ENCODE results near the gene DHX58.

Gene DHX58

DNA sequence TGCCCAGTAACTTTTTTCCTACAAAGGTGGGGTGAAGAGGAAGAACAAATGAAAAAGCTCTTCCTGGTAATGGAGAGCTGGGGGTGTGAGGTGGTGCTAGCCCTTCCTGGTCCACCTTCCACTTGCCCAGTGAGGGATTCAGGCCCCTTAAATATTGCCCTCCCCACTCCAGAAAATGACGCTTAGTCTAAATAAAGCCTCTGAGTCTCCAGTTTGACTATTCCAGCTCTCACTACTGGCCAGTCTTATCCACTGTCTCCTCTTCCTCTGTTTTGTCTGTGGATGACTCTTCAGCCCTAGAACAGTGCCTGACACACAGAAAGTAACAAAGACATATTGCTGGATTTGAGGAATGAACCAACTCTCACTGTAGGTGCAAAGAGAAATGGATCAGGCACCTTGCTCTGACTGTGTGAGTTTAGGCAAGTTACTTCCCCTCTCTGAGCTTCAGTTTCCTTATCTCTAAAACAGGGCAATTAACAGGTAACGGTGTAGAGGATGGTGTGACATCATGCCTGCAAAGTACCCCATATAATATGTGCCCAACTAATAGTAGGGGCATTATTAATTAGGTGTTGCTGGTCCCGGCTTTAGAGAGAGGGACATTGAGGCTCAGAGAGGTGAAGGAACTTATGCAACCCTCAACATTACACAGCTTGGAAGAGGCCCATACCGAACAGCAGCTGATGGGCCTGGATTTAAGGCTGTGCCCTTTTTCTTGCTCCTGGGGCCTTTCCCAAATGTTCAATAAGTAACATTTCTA, 35.5 kb downstream of the DHX58 start:
- Histone ChIP-seq H3K9me3 (ENCODE audit: control insufficient read depth, insufficient read depth, low read depth, low read length) (no peaks in the 10 kb centered on the region), H3K27me3 (ENCODE audit: control insufficient read depth, insufficient read depth, low read length) (peaks cover 16% of the 10 kb centered on the region; the same call in 1 of the 2 replicates), H3K27ac (ENCODE audit: low read depth, low read length) (no peak overlapping the region), H3K9ac (ENCODE audit: low read length) (no peak overlapping the region), H3K4me1 (ENCODE audit: control insufficient read depth, insufficient read depth, low read length) (peaks cover 6% of the 10 kb centered on the region; the same call in 1 of the 2 replicates), H3K36me3 (ENCODE audit: control insufficient read depth, insufficient read depth, low read length) (no peaks in the 10 kb centered on the region), H3K4me3 (ENCODE audit: low read depth, low read length) (no peak overlapping the region)

DNA sequence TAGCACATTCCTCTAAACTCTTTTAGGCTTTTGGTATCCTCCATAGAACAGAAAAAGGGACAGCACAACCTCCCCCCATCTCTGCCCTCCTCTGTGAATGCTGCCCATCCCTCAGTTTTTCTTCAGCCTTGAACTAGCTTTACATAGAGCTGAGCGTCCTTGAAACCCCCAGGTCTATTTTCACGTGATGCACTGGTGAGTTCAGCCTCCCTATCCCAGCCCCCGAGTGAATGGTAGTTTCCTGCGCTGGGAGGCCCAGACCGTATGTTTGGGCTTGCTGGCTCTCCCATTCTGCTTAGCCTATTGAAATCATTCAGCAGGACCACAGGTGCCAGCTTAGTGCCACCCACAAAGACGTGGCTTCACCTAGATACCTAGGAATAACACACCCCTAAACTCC, 36.7 kb downstream of the DHX58 start:
- peaks cover 13% of the 10 kb centered on the region for H3K4me1 ChIP-seq (ENCODE audit: control insufficient read depth, insufficient read depth, low read length)
- peaks cover 23% of the 10 kb centered on the region; the same call in 1 of the 2 replicates for H3K27me3 ChIP-seq (ENCODE audit: control insufficient read depth, insufficient read depth, low read length)
- no peaks in the 10 kb centered on the region for H3K9me3 ChIP-seq (ENCODE audit: control insufficient read depth, insufficient read depth, low read depth, low read length)
- H3K9ac ChIP-seq (ENCODE audit: low read length) = no peak overlapping the region
- H3K36me3 ChIP-seq (ENCODE audit: control insufficient read depth, insufficient read depth, low read length) = no peaks in the 10 kb centered on the region
- H3K27ac ChIP-seq (ENCODE audit: low read depth, low read length) = no peak overlapping the region
- H3K4me3 ChIP-seq (ENCODE audit: low read depth, low read length) = no peak overlapping the region

DNA sequence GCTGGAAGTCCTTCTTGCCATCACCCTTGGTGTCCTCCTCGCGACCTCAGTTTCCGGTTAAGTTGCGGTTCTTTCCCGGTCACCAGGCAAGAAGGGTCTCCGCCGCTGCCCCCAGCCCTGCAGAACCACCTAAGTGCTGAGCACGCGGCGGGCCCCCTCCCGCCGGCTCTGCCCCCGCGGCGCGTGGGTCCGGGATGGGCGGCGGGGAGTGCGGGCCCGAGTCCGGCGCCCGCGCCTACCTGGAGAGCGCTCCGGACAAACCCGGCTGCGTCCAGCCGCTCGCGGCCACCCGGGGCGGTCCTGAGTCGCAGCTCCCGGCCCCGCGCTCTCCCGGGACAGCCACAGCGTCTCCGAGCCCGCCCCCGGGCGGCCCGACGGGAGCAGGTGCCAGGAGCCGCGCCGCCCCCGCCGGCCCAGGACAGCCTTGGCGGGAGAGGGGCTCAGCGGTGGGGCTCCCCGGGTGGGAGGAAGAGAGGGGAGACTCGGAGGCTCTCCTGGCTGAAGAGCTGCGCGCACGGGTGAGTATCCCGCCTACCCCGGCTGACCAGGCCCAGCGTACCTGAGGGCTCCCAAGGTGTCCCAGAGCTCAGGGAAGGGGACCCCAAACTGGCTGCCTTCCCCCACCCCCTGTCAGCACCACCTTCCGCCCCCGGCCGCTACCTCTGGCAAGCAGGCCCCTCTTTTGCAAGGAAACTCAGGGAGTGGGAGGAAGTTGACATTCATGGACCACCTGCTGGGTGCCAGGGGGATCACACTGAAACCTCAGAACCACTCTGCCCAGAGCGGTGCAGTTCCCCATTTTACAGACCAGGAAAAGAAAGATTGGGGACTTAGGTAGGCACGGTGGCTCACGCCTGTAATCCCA, 40.0 kb downstream of the DHX58 start:
- H3K4me1 ChIP-seq (ENCODE audit: control insufficient read depth, insufficient read depth, low read length) = peaks cover 10% of the 10 kb centered on the region
- H3K4me3 ChIP-seq (ENCODE audit: low read depth, low read length) = peak overlapping the region; percentile 61
- peaks cover 23% of the 10 kb centered on the region; the same call in 1 of the 2 replicates for H3K27me3 ChIP-seq (ENCODE audit: control insufficient read depth, insufficient read depth, low read length)
- no peak overlapping the region for H3K9ac ChIP-seq (ENCODE audit: low read length)
- H3K9me3 ChIP-seq (ENCODE audit: control insufficient read depth, insufficient read depth, low read depth, low read length) = no peaks in the 10 kb centered on the region
- no peaks in the 10 kb centered on the region for H3K36me3 ChIP-seq (ENCODE audit: control insufficient read depth, insufficient read depth, low read length)
- no peak overlapping the region for H3K27ac ChIP-seq (ENCODE audit: low read depth, low read length)

DNA sequence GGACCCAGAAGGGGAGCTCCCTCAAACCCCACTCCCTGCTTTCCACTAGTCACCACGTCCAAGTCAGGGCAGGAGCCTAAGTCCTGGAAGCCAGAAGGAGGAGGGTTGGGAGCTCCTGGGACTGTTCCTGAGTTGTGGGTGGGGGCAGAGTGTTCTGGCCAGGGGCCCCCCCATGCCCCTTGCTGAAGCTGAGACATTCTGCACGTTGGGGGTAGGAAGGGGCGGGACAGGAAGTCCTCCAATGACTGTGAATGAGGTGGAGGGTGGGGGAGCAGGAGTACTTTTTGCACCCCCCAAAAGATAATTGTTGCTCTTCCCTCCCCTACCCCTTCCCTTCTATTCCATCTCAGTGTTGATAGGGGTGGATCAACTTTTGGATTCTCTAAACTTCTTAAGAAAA, 40.7 kb downstream of the DHX58 start:
- Histone ChIP-seq H3K9ac (ENCODE audit: low read length) (no peak overlapping the region), H3K27ac (ENCODE audit: low read depth, low read length) (no peak overlapping the region), H3K4me3 (ENCODE audit: low read depth, low read length) (peak overlapping the region; percentile 61), H3K36me3 (ENCODE audit: control insufficient read depth, insufficient read depth, low read length) (no peaks in the 10 kb centered on the region), H3K4me1 (ENCODE audit: control insufficient read depth, insufficient read depth, low read length) (peaks cover 12% of the 10 kb centered on the region), H3K9me3 (ENCODE audit: control insufficient read depth, insufficient read depth, low read depth, low read length) (no peaks in the 10 kb centered on the region), H3K27me3 (ENCODE audit: control insufficient read depth, insufficient read depth, low read length) (peaks cover 23% of the 10 kb centered on the region; the same call in 1 of the 2 replicates)

DNA sequence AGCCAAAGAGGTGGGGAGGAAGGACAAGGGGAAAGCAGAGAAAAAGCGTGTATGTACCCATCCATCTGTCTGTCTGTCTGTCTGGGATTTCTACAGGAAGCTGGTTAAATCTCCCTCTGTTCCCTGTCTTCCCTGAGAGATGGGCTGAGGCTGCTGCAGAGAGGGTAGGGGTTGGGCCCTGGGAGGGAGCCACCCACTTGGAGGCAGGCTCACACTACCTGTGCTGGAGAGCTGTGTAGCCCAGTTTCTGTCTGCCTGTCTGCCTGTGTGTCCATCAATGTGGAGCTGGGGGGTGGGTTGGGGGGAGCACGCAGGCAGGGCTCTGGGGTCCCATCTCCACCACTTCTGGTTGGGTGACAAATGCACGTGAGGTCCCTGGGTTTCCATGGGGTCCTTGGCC, 43.5 kb downstream of the DHX58 start:
- H3K4me3 ChIP-seq (ENCODE audit: low read depth, low read length) = no peak overlapping the region
- no peak overlapping the region for H3K9ac ChIP-seq (ENCODE audit: low read length)
- peaks cover 23% of the 10 kb centered on the region; the same call in 1 of the 2 replicates for H3K27me3 ChIP-seq (ENCODE audit: control insufficient read depth, insufficient read depth, low read length)
- H3K27ac ChIP-seq (ENCODE audit: low read depth, low read length) = no peak overlapping the region
- peaks cover 15% of the 10 kb centered on the region for H3K4me1 ChIP-seq (ENCODE audit: control insufficient read depth, insufficient read depth, low read length)
- H3K36me3 ChIP-seq (ENCODE audit: control insufficient read depth, insufficient read depth, low read length) = no peaks in the 10 kb centered on the region
- H3K9me3 ChIP-seq (ENCODE audit: control insufficient read depth, insufficient read depth, low read depth, low read length) = no peaks in the 10 kb centered on the region

DNA sequence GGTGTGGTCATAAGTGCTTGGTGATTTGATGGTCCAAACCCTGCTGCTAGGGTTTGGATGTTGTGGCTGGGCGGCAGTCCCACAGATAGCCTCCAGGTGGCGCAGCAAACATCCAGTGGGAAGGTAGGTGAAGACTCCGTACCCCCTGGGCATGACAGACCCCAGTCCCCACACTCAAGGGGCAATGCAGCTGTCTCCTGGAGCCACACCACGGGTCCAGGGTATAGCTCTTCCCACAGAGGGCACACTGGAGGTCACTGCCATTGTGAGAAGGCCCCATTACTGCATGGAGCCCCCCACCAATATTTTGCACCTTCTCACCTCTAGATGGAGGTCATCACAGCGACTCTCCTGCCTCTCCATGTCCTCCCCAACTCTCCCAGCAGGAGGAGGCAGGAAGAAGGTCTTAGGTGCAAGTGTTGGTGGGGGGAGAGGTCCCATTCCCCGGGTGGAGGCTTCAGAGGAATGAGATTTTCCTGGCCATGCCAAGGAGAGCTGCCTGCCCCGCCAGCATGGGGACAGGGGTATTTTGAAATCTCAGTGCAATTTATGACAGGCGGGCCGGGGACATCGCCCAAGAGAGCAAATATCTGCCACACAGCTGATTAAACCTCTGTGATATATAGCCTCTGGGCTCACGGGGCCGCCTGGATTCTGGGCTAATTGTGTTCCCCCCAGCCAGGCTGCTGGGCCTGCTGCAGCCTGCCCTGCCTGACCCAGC, 45.0 kb downstream of the DHX58 start:
- H3K9ac ChIP-seq (ENCODE audit: low read length) = no peak overlapping the region
- H3K27me3 ChIP-seq (ENCODE audit: control insufficient read depth, insufficient read depth, low read length) = peaks cover 12% of the 10 kb centered on the region; the same call in 1 of the 2 replicates
- no peak overlapping the region for H3K4me3 ChIP-seq (ENCODE audit: low read depth, low read length)
- H3K9me3 ChIP-seq (ENCODE audit: control insufficient read depth, insufficient read depth, low read depth, low read length) = no peaks in the 10 kb centered on the region
- no peaks in the 10 kb centered on the region for H3K36me3 ChIP-seq (ENCODE audit: control insufficient read depth, insufficient read depth, low read length)
- H3K27ac ChIP-seq (ENCODE audit: low read depth, low read length) = no peak overlapping the region
- H3K4me1 ChIP-seq (ENCODE audit: control insufficient read depth, insufficient read depth, low read length) = peaks cover 24% of the 10 kb centered on the region

DNA sequence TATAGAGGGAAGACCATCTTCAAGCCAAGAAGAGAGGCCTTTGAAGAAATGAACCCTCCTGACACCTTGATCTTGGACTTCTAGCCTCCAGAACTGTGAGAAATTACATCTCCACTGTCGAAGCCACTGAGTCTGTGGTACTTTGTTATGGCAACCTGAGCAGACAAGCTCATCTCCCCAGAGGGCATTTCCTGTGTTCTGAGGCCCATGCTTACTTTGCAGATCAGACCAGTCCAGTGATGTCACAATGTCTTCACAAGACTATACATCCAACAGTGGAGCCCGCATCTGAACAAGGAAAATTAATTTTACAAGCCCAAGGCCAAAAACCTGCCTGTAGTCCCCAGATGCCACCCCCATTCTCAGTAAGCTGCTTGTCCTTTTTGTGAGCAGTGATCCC, 47.3 kb downstream of the DHX58 start:
- Histone ChIP-seq H3K4me3 (ENCODE audit: low read depth, low read length) (no peak overlapping the region), H3K4me1 (ENCODE audit: control insufficient read depth, insufficient read depth, low read length) (peaks cover 25% of the 10 kb centered on the region), H3K27me3 (ENCODE audit: control insufficient read depth, insufficient read depth, low read length) (no peaks in the 10 kb centered on the region), H3K9ac (ENCODE audit: low read length) (no peak overlapping the region), H3K9me3 (ENCODE audit: control insufficient read depth, insufficient read depth, low read depth, low read length) (no peaks in the 10 kb centered on the region), H3K36me3 (ENCODE audit: control insufficient read depth, insufficient read depth, low read length) (no peaks in the 10 kb centered on the region), H3K27ac (ENCODE audit: low read depth, low read length) (no peak overlapping the region)

DNA sequence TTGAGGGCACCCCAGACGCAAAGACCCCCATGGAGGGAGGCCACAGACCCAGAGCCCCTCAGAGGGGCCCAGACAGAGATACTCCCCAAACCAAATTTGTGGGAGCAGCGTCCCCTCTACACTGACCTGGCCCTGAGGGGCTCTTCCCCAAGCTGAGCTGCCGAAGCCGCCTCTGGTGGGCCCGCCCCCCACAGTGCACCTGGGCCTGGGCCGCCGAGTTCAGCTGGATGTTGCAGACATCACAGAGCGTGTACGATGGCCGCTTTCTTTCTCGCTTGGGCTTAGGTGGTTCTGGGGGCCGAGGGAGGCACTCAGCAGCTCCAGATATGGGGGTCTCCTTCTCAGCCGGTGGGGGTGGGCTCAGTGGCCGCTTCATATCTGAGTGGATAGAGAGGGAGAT, 49.8 kb downstream of the DHX58 start:
- Histone ChIP-seq H3K4me3 (ENCODE audit: low read depth, low read length) (no peak overlapping the region), H3K9me3 (ENCODE audit: control insufficient read depth, insufficient read depth, low read depth, low read length) (no peaks in the 10 kb centered on the region), H3K9ac (ENCODE audit: low read length) (no peak overlapping the region), H3K4me1 (ENCODE audit: control insufficient read depth, insufficient read depth, low read length) (peaks cover 25% of the 10 kb centered on the region), H3K27ac (ENCODE audit: low read depth, low read length) (no peak overlapping the region), H3K36me3 (ENCODE audit: control insufficient read depth, insufficient read depth, low read length) (no peaks in the 10 kb centered on the region), H3K27me3 (ENCODE audit: control insufficient read depth, insufficient read depth, low read length) (no peaks in the 10 kb centered on the region)

DNA sequence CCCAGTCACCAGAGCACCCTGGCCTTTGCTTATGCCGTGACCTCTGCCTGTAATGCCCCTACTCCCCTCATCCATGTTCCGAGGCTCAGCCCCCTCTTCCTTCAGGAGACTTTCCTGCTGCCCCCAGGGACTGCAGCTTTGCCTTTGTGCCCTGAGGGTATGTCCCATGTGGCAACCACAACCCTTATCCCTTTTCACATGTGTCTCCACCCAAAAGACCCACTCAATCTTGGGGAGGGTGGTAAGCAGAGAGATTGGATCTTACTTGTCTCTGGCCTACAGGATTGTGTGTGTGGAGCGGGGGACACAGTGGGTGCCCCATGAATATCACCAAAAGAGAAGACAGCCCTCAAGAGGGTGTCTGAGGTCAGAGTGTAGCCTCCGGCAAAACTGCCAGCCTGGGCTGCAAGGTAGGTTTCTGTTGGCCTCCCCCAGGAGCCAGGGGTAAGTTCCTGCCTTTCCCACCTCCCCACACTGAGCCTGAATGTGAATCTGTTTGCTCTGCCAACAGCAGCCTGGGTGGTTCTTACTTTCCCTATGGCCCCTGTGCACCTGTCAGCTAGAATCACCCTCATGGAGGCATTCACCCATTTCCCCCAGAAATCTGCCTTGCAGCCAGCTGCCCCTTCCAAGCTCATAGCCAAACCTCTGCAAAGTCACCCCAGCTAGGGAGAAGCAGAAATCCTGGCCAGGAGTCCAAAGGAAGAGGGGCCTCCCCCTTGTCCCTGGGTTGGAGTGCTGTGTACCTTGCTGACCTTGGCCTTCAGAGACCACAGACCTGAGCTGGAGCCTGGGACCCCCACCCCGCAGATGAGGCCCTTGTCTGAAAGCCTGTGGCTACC, 50.6 kb downstream of the DHX58 start:
- H3K9ac ChIP-seq (ENCODE audit: low read length) = no peak overlapping the region
- no peak overlapping the region for H3K27ac ChIP-seq (ENCODE audit: low read depth, low read length)
- no peak overlapping the region for H3K4me3 ChIP-seq (ENCODE audit: low read depth, low read length)
- no peaks in the 10 kb centered on the region for H3K9me3 ChIP-seq (ENCODE audit: control insufficient read depth, insufficient read depth, low read depth, low read length)
- peaks cover 23% of the 10 kb centered on the region for H3K4me1 ChIP-seq (ENCODE audit: control insufficient read depth, insufficient read depth, low read length)
- H3K36me3 ChIP-seq (ENCODE audit: control insufficient read depth, insufficient read depth, low read length) = no peaks in the 10 kb centered on the region
- H3K27me3 ChIP-seq (ENCODE audit: control insufficient read depth, insufficient read depth, low read length) = no peaks in the 10 kb centered on the region

DNA sequence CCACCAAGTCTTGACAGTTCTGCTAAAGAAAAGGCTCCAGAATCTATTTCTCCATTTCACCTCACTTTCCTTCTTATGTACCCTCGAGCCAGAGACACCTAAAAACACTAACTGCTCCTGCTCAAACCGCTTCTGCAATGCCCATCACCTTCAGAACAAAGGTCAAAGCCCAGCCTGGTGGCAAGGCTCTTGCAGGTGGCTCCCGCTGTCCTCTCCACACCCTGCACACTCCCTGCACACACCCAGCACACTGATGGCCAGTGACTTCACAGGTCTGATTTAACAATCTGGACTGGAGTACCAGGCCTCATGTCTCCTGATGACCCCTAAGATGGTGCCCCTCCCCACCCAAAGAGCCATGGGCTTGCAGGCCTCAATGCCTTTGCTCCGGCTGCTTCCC, 52.3 kb downstream of the DHX58 start:
- no peak overlapping the region for H3K27ac ChIP-seq (ENCODE audit: low read depth, low read length)

More for the DNA sequence above, 52.3 kb downstream of the DHX58 start:
- Histone ChIP-seq H3K27me3 (ENCODE audit: control insufficient read depth, insufficient read depth, low read length) (no peaks in the 10 kb centered on the region), H3K4me1 (ENCODE audit: control insufficient read depth, insufficient read depth, low read length) (peaks cover 31% of the 10 kb centered on the region), H3K36me3 (ENCODE audit: control insufficient read depth, insufficient read depth, low read length) (no peaks in the 10 kb centered on the region), H3K9ac (ENCODE audit: low read length) (no peak overlapping the region), H3K4me3 (ENCODE audit: low read depth, low read length) (no peak overlapping the region), H3K9me3 (ENCODE audit: control insufficient read depth, insufficient read depth, low read depth, low read length) (no peaks in the 10 kb centered on the region)
